ENCODE data around the gene CCNI. TPM values are rescaled to one million over a fixed set of nuclear protein-coding genes. Genes with fewer than 3 reads are reported as not detected.

The CCNI gene
- total and polyA plus RNA-seq, 2 of the 13 experiments (the other 11 are each of a cell fraction or from before 2014, with no cell fraction given), result 43.5 to 122 TPM

GRCh38 chr4:77104791-77105540, 29.2 kb upstream of the CCNI start:
- intact Hi-C loops (cut with micrococcal nuclease; ENCODE audit: unreplicated experiment) (no loop called here), in situ Hi-C loops (cut with HindIII; ENCODE audit: extremely low pct_ligation_motif_present, low pct_unique_long_range_greater_than_20kb) (no loop called here)
- CTCF ChIA-PET (ENCODE audit: low intra/inter-chr PET ratio, low total read pairs), result no interaction called here
- no peak for DNase-seq (ENCODE audit: low spot score)
- Histone ChIP-seq H3K4me3 (replicated peaks in 1 of 3; ENCODE audit: insufficient read depth in 1 of 3, low read depth in 2 of 3, low read length in 3 of 3) (no peak overlapping the region), H4K20me1 (ENCODE audit: insufficient read depth, low read length) (no peaks in the 10 kb centered on the region), H3K36me3 (replicated peaks in 1 of 2; ENCODE audit: control insufficient read depth in 1 of 2, insufficient read depth in 2 of 2, low read length in 2 of 2) (no peaks in the 10 kb centered on the region), H3K27ac (ENCODE audit: extremely low read length, insufficient read depth, low read length) (no peak overlapping the region), H3K79me2 (ENCODE audit: insufficient read depth, low read length) (no peaks in the 10 kb centered on the region), H2AFZ (ENCODE audit: low read length) (no peak overlapping the region), H3K4me2 (ENCODE audit: low read depth, low read length) (no peak overlapping the region), H3K4me1 (ENCODE audit: insufficient read depth, low read length) (no peaks in the 10 kb centered on the region), H3K9ac (ENCODE audit: insufficient read depth, low read depth, low read length) (no peak overlapping the region), H3K9me3 (ENCODE audit: low read length) (no peaks in the 10 kb centered on the region), H3K27me3 (ENCODE audit: control insufficient read depth in 1 of 2, insufficient read depth in 2 of 2, low read length in 2 of 2) (no peaks in the 10 kb centered on the region)
- TF ChIP-seq ZMYM4 (CRISPR knock-in tag; IDR thresholded peaks at IDR 0.05) (no peak), TAF15 (IDR thresholded peaks at IDR 0.05; ENCODE audit: low read depth, low read length, poor library complexity, severe bottlenecking) (no peak)
- no peak for FAIRE-seq
- no TSS peak for BruUV-seq (replicated peaks)
- WGBS (ENCODE audit: low lambda C conversion rate), result 14% methylated on average over 8 of the region's 8 CpGs
- no peak for ATAC-seq
- POLR2A ChIA-PET, result no interaction called here

- no peaks in the 10 kb centered on the region for H3K79me2 ChIP-seq (ENCODE audit: insufficient read depth, low read length)
- CTCF ChIA-PET (ENCODE audit: low intra/inter-chr PET ratio, low total read pairs), result no interaction called here
- H3K9ac ChIP-seq (ENCODE audit: insufficient read depth, low read depth, low read length), result no peak overlapping the region
- H3K36me3 ChIP-seq (replicated peaks in 1 of 2; ENCODE audit: control insufficient read depth in 1 of 2, insufficient read depth in 2 of 2, low read length in 2 of 2), result no peaks in the 10 kb centered on the region
- no peaks in the 10 kb centered on the region for H3K9me3 ChIP-seq (ENCODE audit: low read length)
- no peaks in the 10 kb centered on the region for H3K27me3 ChIP-seq (ENCODE audit: control insufficient read depth in 1 of 2, insufficient read depth in 2 of 2, low read length in 2 of 2)
- 94% methylated on average over 1 of the region's 1 CpG for WGBS (ENCODE audit: low lambda C conversion rate)
- no peak overlapping the region for H3K4me3 ChIP-seq (replicated peaks in 1 of 3; ENCODE audit: insufficient read depth in 1 of 3, low read depth in 2 of 3, low read length in 3 of 3)
- H3K4me2 ChIP-seq (ENCODE audit: low read depth, low read length), result no peak overlapping the region
- ATAC-seq (no peak), FAIRE-seq (no peak), DNase-seq (ENCODE audit: low spot score) (no peak)
- intact Hi-C loops (cut with micrococcal nuclease; ENCODE audit: unreplicated experiment), result no loop called here
- no peaks in the 10 kb centered on the region for H4K20me1 ChIP-seq (ENCODE audit: insufficient read depth, low read length)
- no TSS peak for BruUV-seq (replicated peaks)
- no peak overlapping the region for H2AFZ ChIP-seq (ENCODE audit: low read length)
- POLR2A ChIA-PET, result no interaction called here
- no peaks in the 10 kb centered on the region for H3K4me1 ChIP-seq (ENCODE audit: insufficient read depth, low read length)
- H3K27ac ChIP-seq (ENCODE audit: extremely low read length, insufficient read depth, low read length), result no peak overlapping the region
- in situ Hi-C loops (cut with HindIII; ENCODE audit: extremely low pct_ligation_motif_present, low pct_unique_long_range_greater_than_20kb), result no loop called here
- TF ChIP-seq SP5 (CRISPR knock-in tag; IDR thresholded peaks at IDR 0.05; ENCODE audit: borderline replicate concordance, low read depth), result no peak
- no peak for TF ChIP-seq ZFP62 (CRISPR knock-in tag; IDR thresholded peaks at IDR 0.05)
- no peak for TF ChIP-seq ATF6 (CRISPR knock-in tag; conservative IDR thresholded peaks at IDR 0.05)
- TF ChIP-seq EHMT2 (IDR thresholded peaks at IDR 0.05; ENCODE audit: borderline replicate concordance, low read depth, low read length), result no peak
- TF ChIP-seq HOXD1 (CRISPR knock-in tag; IDR thresholded peaks at IDR 0.05), result no peak
- TF ChIP-seq PAX8 (CRISPR knock-in tag; IDR thresholded peaks at IDR 0.05; ENCODE audit: borderline replicate concordance), result no peak
- TF ChIP-seq ISL2 (CRISPR knock-in tag; IDR thresholded peaks at IDR 0.05), result no peak
- no peak for TF ChIP-seq NR2C2 (CRISPR knock-in tag; IDR thresholded peaks at IDR 0.05; ENCODE audit: borderline replicate concordance)
- TF ChIP-seq SMAD9 (CRISPR knock-in tag; IDR thresholded peaks at IDR 0.05), result no peak
- no peak for TF ChIP-seq ZNF720 (CRISPR knock-in tag; IDR thresholded peaks at IDR 0.05)
- no peak for TF ChIP-seq ZSCAN5A (CRISPR knock-in tag; IDR thresholded peaks at IDR 0.05; ENCODE audit: borderline replicate concordance)
Measured at GRCh38 chr4:77104388-77104787, 28.6 kb upstream of the CCNI start.
